HL-60/S4 treated with retinoic acid at 250 ng/mL for 4 days and 3 days (cell line): ENCODE results near the gene BMPR1B.
"Not testable (repeated sequence)": the region's sequence is repeated elsewhere in the genome, so short reads cannot be mapped to it uniquely, and the experiment has no call there.

ENCODE experiments used
- in situ Hi-C: fragments of 300-500 bp; cut with MboI; formaldehyde crosslinking; loops from 2 replicates; pipeline ENCODE4 v1.7.0; 2022; ENCODE audit warnings: low sequenced_read_pairs

BMPR1B gene

GRCh38 chr4:95018785-95019184 lies 261.0 kb downstream of the BMPR1B start:
- in situ Hi-C loops = no loop called here

DNA sequence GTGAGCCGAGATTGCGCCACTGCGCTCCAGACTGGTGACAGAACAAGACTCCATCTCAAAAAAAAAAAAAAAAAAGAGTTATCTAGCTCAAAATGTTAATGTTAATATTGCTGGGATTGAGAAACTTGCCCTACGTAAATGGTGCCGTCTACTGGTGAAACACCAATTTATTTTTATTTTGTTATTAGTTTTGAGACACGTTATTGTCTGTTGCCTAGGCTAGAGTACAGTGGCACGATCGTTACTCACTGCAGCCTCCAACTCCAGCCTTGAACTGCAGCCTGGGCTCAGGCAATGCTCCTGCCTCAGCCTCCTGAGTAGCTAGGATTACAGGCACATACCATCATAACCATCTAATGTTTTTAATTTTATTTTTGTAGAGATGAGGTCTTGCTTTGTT lies 262.8 kb downstream of the BMPR1B start:
- in situ Hi-C loops = no loop called here

DNA sequence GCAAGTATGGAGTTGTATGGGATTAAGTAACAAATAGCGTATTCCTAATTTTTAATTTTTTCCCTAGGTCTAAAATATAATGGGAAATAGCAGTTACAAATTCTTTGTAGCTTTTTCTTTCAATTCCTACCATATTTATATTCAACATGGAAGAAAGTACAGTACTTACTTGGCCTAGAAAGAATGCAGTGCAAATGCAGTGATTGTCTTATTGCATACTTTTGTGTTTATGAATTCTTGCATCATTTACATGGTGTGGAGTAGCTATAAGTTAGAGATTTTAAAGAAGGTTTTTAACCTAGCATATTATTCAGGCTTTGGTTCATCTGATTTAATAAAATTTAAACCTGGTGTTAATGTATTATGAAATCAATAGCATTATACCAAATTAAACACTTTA lies 263.3 kb downstream of the BMPR1B start:
- in situ Hi-C loops = no loop called here

- in situ Hi-C loops = no loop called here
Measured at GRCh38 chr4:95023110-95023509, 265.4 kb downstream of the BMPR1B start.

DNA sequence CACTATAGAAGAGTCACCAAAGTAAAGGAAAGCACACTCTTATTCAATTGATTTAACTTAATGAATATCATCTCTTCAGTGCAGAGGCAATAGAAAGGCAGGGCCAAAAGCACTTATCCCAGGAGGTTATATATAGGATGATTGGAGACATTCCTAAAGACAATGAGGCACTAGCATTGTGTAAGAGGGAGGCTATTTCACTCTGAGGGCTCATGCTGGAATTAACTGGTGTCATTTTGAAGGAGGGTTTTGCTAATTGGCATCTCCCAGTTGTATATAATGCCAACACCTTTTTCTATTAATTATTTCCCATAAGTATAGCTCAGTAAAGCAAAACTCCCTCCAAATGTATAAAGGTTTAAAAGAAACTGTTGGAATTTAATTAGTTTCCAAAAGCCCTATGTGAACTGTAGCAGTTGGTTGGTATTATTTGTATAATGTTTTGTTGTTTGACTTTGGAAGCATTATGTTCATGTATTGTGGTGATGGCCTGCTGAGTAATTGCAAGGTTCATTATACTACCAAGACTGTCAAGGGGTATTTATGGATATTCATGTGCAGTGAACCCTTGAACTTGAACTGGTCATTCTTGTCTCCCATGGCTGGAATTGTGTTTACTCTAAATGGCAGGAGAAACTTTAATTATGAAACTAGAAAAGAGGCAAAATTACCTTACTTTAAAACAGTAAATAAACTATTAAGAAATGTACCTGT lies 270.3 kb downstream of the BMPR1B start:
- in situ Hi-C loops = no loop called here

- in situ Hi-C loops = no loop called here
Measured at GRCh38 chr4:95038791-95039190, 281.0 kb downstream of the BMPR1B start.

DNA sequence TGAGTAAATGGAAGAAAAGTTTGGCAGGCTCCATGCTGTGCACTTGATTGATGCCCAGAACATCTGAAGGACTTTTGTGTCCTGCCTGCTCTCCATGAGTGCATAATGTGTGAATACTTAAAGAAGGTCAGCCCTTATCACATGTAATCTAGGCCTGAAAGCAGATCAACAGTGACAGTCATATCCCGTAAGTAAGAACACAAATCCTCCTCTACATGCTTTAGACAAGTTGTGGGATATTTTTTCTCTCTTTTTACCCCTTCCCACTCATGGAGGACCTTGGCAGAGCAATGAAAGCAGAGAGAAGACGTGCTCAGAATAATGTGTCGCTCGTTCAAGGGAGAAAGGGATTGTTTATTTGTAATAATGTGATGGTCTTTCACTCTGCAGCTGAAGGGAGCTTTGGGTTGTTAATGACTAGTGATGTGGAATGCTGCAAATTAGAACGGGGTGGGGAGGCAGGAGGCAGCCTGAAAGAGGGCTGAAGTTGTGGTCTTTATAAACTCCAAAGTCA lies 286.6 kb downstream of the BMPR1B start:
- in situ Hi-C loops = no loop called here

DNA sequence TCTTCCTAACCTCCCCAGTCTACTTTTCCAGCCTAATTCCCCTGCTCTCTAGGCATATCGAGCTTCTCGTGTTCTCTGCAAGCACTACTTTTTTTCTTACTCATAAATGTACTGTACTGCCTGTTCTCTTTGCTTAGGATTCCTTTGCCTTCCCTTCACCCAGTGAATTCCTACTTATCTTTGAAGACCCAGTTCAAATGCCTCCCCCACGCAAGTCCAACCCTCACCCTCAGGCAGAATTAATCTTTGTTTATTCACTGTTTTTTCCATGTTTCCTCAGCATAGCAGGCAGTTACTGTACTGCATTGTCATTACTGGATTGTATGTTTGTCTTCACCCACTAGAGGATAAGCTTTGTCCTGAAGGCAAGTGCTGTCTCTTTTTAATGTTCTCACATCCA lies 287.7 kb downstream of the BMPR1B start:
- in situ Hi-C loops = no loop called here

DNA sequence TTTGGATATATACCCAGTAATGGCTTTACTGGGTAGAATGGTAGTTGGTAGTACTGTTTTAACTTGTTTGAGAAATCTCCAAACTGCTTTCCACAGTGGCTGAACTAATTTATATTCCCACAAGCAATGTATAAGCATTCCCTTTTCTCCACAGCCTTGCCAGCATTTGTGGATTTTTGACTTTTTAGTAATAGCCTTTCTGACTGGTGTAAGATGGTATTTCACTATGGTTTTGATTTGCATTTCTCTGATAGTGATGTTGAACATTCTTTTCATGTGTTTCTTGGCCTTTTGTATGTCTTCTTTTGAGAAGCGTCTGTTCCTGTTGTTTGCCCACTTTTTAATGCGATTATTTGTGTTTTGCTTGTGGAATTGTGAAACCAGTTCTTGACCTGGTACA lies 290.5 kb downstream of the BMPR1B start:
- in situ Hi-C loops = no loop called here

- in situ Hi-C loops = no loop called here
Measured at GRCh38 chr4:95049551-95050233, 291.9 kb downstream of the BMPR1B start.

- in situ Hi-C loops = no loop called here
Measured at GRCh38 chr4:95050980-95051701, 293.4 kb downstream of the BMPR1B start.

GRCh38 chr4:95051702-95052020 lies 293.9 kb downstream of the BMPR1B start:
- in situ Hi-C loops = no loop called here

GRCh38 chr4:95058991-95059390 lies 301.2 kb downstream of the BMPR1B start:
- in situ Hi-C loops = no loop called here

DNA sequence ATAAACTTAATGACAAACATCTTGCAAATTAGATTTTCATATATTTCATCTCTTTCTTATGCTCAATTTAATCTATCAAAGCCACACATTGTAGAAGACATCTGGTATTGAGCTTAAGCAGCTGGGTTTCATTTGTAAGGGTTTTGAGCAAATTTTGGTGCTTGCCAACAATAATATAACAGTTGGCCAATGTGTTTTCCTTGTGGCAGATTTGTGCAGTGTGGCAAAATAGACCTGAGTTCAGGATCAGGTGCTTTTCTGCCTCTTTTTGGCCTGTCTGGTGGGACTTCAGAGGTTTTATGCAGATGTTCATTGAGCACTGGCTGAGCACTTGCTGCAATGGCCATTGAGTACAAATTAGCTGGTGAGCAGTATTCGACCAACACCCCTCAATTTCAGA lies 301.9 kb downstream of the BMPR1B start:
- in situ Hi-C loops = no loop called here

DNA sequence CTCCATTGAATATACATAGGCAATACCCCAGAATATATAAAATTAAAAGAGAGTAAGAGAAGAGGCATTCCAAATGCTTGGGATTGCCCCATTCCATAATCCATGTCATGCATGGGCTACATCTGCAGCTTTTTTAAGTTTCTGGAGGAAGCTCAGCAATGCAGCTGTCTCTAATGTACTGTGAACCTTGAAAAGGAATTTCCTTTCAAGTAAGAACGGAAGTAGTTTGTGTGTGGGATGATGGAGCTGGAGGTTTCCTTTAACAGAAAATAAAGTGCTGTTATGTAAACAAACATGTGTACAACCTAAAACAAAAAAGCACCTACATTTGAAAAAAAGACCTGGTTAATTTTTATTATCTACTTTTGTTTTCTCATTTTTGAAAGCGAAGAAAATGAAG lies 303.5 kb downstream of the BMPR1B start:
- in situ Hi-C loops = no loop called here

- in situ Hi-C loops = not testable (repeated sequence)
Measured at GRCh38 chr4:95061801-95062200, 304.0 kb downstream of the BMPR1B start.

- in situ Hi-C loops = no loop called here
Measured at GRCh38 chr4:95066050-95066449, 308.3 kb downstream of the BMPR1B start.

DNA sequence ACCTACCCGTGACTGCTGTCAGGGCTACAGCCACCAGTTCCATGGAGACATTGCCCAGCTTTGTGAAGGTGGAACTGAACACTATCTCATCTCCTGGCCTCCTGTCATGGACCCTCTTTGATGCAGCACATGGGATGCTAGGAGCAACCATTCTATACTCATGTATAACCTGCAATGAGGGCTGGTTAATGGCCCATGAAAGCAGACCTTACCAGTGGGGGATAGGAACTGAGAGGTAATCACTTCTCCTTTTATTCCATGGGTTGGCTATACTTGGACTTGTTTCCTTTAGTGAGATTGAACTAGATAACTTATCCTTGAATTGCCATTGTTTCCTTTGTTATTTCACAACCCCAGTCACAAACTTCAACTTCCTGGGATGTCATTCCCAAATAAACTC lies 310.6 kb downstream of the BMPR1B start:
- in situ Hi-C loops = no loop called here

DNA sequence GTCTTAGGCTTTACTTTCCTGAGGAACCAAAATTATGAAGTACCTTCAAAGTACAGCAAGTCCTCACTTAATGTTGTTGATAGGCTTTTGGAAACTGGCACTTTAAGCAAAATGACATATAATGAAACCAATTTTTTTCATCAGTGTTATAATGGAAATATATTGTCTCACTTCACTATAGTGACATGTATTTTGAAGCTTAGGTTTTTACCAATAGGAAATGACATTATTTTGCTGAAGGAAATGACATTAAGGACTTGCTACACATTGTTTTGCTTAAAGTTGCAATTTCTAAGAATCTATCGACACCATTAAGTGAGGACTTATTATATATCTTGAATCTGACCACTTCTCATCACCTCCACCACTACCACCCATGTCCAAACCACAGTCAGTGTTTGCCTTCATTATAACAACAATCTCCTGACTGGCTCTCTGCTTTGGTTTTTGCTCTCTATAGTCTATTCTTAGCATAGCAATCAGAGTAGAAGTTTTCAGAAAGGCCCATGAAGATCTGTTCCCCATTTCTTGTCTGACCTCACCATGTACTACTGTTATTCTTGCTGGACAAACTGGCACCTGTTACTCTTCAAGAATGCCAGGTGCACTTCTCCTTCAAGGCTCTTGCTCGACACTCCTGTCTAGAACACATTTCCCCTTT lies 311.2 kb downstream of the BMPR1B start:
- in situ Hi-C loops = no loop called here

- in situ Hi-C loops = no loop called here
Measured at GRCh38 chr4:95071851-95072250, 314.1 kb downstream of the BMPR1B start.

- in situ Hi-C loops = no loop called here
Measured at GRCh38 chr4:95073646-95074045, 315.9 kb downstream of the BMPR1B start.
